OCI-LY3 (cell line): ENCODE data around the gene ARHGAP35.
"Not testable (repeated sequence)": the region's sequence is repeated elsewhere in the genome, so short reads cannot be mapped to it uniquely, and the experiment has no call there.

Experiments used
- EZH2phosphoT487 ChIP-seq: fragments of 200-600 bp; shearing (Covaris generic); IDR thresholded peaks from 2 replicates; pipeline ENCODE4 v1.6.1; 2018; ENCODE audit warnings: antibody characterized with exemption, mixed run types, low read depth
- TF ChIP-seq, protein P1 (sequence below): fragments of 200-600, 300-600 bp; sonication (generic); IDR thresholded peaks from 2 replicates; pipeline ENCODE4 v1.5.1; 2014; ENCODE audit warnings: antibody characterized with exemption, low read length, low read depth

DNA sequence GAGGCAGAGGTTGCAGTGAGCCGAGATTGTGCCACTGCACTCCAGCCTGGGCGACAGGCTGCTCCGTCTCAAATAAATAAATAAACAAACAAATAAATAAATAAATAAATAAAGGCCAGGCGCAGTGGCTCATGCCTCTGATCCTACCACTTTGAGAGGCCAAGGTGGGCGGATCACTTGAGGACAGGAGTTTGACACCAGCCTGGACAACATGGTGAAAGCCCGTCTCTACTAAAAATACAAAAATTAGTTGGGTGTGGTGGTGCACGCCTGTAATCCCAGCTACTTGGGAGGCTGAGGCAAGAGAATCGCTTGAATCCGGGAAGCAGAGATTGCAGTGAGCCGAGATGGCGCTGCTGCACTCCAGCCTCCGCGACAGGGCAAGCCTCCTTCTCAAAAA is 6.1 kb upstream of the ARHGAP35 start:
- TF ChIP-seq, protein P1, sequence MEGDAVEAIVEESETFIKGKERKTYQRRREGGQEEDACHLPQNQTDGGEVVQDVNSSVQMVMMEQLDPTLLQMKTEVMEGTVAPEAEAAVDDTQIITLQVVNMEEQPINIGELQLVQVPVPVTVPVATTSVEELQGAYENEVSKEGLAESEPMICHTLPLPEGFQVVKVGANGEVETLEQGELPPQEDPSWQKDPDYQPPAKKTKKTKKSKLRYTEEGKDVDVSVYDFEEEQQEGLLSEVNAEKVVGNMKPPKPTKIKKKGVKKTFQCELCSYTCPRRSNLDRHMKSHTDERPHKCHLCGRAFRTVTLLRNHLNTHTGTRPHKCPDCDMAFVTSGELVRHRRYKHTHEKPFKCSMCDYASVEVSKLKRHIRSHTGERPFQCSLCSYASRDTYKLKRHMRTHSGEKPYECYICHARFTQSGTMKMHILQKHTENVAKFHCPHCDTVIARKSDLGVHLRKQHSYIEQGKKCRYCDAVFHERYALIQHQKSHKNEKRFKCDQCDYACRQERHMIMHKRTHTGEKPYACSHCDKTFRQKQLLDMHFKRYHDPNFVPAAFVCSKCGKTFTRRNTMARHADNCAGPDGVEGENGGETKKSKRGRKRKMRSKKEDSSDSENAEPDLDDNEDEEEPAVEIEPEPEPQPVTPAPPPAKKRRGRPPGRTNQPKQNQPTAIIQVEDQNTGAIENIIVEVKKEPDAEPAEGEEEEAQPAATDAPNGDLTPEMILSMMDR: not testable (repeated sequence)
- not testable (repeated sequence) for TF ChIP-seq EZH2phosphoT487
